Right hindlimb (tissue), 1 donor: Measurements from ENCODE around the gene PLA1A.
"Not testable (repeated sequence)": the region's sequence is repeated elsewhere in the genome, so short reads cannot be mapped to it uniquely, and the experiment has no call there.

Source experiments
- DNase-seq: peaks from one replicate; pipeline ENCODE4 v3.0.0-alpha.2; 2018

The PLA1A gene

GRCh38 chr3:119597548-119598288 lies at the start of gene PLA1A:
TSS of gene PLA1A (plus strand) at chr3:119597885. CDS start at chr3:119597914, 29 bp downstream.
- DNase-seq, result no peak

GRCh38 chr3:119548341-119548740 lies 49.3 kb upstream of the PLA1A start:
- no peak for DNase-seq

GRCh38 chr3:119550192-119550910 lies 47.3 kb upstream of the PLA1A start:
- no peak for DNase-seq

GRCh38 chr3:119551598-119551997 lies 46.1 kb upstream of the PLA1A start:
- DNase-seq, result no peak

GRCh38 chr3:119552928-119553327 lies 44.8 kb upstream of the PLA1A start:
- not testable (repeated sequence) for DNase-seq

- DNase-seq, result no peak
These were observed 43.8 kb upstream of the PLA1A start for GRCh38 chr3:119553823-119554415.

- DNase-seq, result no peak
These were observed 42.4 kb upstream of the PLA1A start for GRCh38 chr3:119555309-119555735.

GRCh38 chr3:119555929-119556328 lies 41.8 kb upstream of the PLA1A start:
- no peak for DNase-seq

- DNase-seq, result no peak
These were observed 40.4 kb upstream of the PLA1A start for GRCh38 chr3:119557192-119557876.

- DNase-seq, result no peak
These were observed 39.8 kb upstream of the PLA1A start for GRCh38 chr3:119557877-119558269.

GRCh38 chr3:119558626-119559317 lies 38.9 kb upstream of the PLA1A start:
- no peak for DNase-seq

- no peak for DNase-seq
These were observed 38.2 kb upstream of the PLA1A start, which contains the start of gene CD80 for GRCh38 chr3:119559441-119559963. TSS of gene CD80 (minus strand) at chr3:119559614. CDS start at chr3:119557728, 1,886 bp downstream.

GRCh38 chr3:119560160-119560559 lies 37.5 kb upstream of the PLA1A start:
- no peak for DNase-seq

GRCh38 chr3:119562307-119562961 lies 35.3 kb upstream of the PLA1A start:
- DNase-seq, result no peak

GRCh38 chr3:119563334-119563733 lies 34.4 kb upstream of the PLA1A start:
- not testable (repeated sequence) for DNase-seq

- DNase-seq, result no peak
These were observed 28.5 kb upstream of the PLA1A start for GRCh38 chr3:119569156-119569555.

- no peak for DNase-seq
These were observed 27.5 kb upstream of the PLA1A start for GRCh38 chr3:119570229-119570628.

GRCh38 chr3:119571230-119571629 lies 26.5 kb upstream of the PLA1A start:
- no peak for DNase-seq

- DNase-seq, result no peak
These were observed 26.0 kb upstream of the PLA1A start for GRCh38 chr3:119571688-119572087.

- no peak for DNase-seq
These were observed 22.2 kb upstream of the PLA1A start for GRCh38 chr3:119575507-119575906.

GRCh38 chr3:119579366-119580066 lies 18.2 kb upstream of the PLA1A start, which contains the start of gene ADPRH:
TSS of gene ADPRH (plus strand) at chr3:119579492. CDS start at chr3:119582170, 2,678 bp downstream.
- peak; percentile 91 for DNase-seq
